Kidney epithelial cell (primary cell): ENCODE results near the gene IZUMO1R. TPM values are rescaled to one million over a fixed set of nuclear protein-coding genes. Genes with fewer than 3 reads are reported as not detected.
"Not testable (repeated sequence)": the region's sequence is repeated elsewhere in the genome, so short reads cannot be mapped to it uniquely, and the experiment has no call there.

ENCODE experiments used
- DNase-seq: peaks from one replicate; pipeline ENCODE4 v3.0.0-alpha.2; 2010; ENCODE audit warnings: low read depth
- H3K27me3 ChIP-seq: 2 replicates; pipeline ENCODE4 v1.6.0; 2011; ENCODE audit warnings: low read length; ENCODE audit not compliant: control insufficient read depth, insufficient read depth
- H3K36me3 ChIP-seq: 2 replicates; pipeline ENCODE4 v1.5.1; 2011; ENCODE audit warnings: low read length; ENCODE audit not compliant: control insufficient read depth, insufficient read depth
- H3K4me3 ChIP-seq: 2 replicates; pipeline ENCODE4 v1.5.1; 2011; ENCODE audit warnings: low read depth, mild to moderate bottlenecking, control low read depth, low read length
- total RNA-seq: library from RNA; depleted of rRNA; stranded (reverse); fragments of >200 nt; gene quantifications from 2 replicates; pipeline ENCODE4 v1.2.3, GENCODE V29; 2015
- TF ChIP-seq, protein P1 (sequence below): IDR thresholded peaks from 2 replicates; pipeline ENCODE4 v1.5.1; 2011; ENCODE audit warnings: mild to moderate bottlenecking, moderate library complexity, low read length, control low read depth, inconsistent platforms; ENCODE audit not compliant: insufficient read depth, poor library complexity, severe bottlenecking

IZUMO1R gene
- not detected in 2 replicates for total RNA-seq

DNA sequence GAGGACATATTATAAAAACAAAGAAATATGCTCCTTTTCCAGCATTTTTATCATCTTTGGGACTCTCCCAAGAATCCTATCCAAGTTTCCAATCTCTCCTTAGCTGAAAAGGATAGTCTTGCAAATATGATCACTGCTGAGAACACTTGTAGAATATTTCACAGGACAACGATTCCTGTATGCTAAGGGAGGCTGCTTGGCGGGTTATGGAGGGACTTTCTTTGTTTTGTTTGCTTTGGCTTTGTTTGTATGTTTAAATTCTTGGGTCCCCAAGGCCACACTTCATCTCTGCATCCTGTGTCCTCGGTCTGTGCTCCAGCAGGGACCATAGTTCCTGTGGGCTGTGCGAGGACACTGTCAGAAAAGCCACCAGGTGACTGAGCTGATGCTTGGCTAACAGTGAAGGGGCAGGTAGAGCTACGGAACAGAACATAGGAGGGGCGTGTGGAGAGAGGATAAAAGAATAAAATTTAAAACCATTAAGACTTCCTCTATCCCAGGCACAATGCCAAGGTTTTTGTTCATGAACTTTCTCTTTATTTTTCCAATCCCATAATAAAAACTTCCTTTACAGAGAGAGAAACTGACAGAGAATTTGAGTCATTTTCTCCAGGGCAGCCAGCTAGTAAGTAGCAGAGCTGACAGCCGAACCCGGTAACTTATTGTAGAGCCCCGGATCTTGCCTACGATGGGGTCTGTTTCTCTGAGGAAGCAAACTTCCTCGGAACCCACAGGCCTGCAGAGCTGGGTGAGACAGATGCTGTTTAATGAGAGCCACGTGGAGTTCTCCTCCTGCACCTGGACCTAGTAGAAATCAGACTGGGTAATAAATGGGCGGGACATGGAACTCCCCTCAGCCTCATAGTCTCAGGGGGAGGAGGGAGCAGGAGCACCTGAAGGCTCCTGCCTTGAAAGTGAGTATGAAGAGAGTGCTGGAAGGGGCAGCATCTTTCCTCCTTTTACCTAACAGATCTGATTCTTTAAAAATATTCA lies at the start of gene IZUMO1R:
Gene IZUMO1R (plus strand): TSS at position 615 of the 993 bp plus-strand sequence. CDS start 1,057 bp downstream, outside the sequence.
- no peak within 1 kb of the TSS for H3K4me3 ChIP-seq
- TF ChIP-seq, protein P1, sequence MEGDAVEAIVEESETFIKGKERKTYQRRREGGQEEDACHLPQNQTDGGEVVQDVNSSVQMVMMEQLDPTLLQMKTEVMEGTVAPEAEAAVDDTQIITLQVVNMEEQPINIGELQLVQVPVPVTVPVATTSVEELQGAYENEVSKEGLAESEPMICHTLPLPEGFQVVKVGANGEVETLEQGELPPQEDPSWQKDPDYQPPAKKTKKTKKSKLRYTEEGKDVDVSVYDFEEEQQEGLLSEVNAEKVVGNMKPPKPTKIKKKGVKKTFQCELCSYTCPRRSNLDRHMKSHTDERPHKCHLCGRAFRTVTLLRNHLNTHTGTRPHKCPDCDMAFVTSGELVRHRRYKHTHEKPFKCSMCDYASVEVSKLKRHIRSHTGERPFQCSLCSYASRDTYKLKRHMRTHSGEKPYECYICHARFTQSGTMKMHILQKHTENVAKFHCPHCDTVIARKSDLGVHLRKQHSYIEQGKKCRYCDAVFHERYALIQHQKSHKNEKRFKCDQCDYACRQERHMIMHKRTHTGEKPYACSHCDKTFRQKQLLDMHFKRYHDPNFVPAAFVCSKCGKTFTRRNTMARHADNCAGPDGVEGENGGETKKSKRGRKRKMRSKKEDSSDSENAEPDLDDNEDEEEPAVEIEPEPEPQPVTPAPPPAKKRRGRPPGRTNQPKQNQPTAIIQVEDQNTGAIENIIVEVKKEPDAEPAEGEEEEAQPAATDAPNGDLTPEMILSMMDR, result no peak

DNA sequence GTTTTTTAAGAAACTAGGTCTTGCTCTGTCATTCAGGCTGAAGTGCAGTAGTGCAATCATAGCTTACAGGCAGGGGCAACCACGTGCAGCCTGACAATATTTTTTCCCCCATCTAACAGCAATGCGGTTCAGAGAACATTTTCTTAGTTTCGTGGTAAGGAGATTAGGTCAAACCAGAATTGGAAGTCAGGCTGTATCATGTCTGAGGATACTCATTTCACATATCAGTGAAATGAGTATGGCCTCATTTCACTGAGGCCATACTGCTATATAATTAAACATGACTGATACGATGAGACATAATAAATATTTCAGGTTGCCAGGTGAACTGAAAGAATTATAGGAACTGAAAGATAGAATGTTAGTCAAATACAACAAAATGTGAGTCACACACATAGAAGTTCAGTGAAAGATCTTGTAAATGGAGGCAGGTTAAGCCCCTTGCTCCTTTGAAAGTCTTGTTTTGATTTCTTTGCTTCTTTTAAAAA lies 32.5 kb upstream of the IZUMO1R start:
- DNase-seq, result no peak
- Histone ChIP-seq H3K4me3 (no peak overlapping the region), H3K27me3 (no peaks in the 10 kb centered on the region), H3K36me3 (no peaks in the 10 kb centered on the region)
- TF ChIP-seq, protein P1, result no peak

More for the DNA sequence above, at the start of gene IZUMO1R:
- H3K27me3 ChIP-seq, result no peaks in the 10 kb centered on the region
- no peak for DNase-seq
- H3K36me3 ChIP-seq, result no peaks in the 10 kb centered on the region

DNA sequence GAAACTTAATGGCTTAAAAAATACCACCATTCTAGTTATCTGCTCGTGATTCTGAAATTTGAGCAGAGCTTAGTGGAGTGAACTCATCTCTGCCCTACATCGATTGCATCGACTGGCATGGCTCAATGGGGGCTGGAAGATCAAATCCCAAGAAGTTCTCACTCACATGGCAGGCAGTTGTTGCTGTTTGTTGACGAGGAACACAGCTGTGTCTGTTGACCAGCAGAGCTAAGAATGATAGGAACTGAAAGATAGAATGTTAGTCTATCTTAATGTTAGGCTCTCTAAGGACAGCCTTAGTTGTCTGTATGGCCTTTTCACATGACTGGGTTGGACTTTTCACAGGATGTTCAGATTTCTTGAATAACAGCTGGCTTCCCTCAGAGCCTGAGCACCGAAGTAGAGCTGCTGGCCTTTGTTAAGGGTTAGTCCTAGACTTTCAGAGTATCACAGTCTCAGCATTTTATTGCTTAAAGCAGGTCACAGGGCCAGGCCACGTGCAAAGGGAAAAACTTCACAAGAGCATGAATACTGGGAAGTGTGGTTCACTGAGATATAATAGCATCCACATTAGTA lies 31.6 kb upstream of the IZUMO1R start:
- TF ChIP-seq, protein P1, result no peak
- Histone ChIP-seq H3K27me3 (no peaks in the 10 kb centered on the region), H3K36me3 (no peaks in the 10 kb centered on the region), H3K4me3 (no peak overlapping the region)
- DNase-seq, result no peak

DNA sequence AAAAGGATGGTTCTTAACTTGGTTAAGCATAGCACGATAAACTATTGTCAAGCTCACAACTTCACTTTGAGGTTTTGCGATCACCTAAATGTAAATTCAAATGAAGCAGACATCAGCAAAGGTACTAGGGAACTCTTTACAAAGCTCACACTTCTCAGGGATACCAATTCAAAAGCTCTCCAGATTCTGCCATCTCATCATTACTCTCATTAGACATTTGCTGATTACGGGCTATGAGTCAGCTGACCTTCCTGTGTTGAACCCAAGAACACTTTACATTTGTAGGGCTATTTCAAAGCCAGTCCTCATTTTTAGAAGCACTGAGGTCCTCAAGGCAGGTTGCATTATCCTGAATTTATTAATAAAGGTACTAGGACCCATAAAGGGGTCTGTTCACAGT lies 28.4 kb upstream of the IZUMO1R start:
- TF ChIP-seq, protein P1, result no peak
- DNase-seq, result no peak
- Histone ChIP-seq H3K27me3 (no peaks in the 10 kb centered on the region), H3K36me3 (no peaks in the 10 kb centered on the region), H3K4me3 (no peak overlapping the region)

DNA sequence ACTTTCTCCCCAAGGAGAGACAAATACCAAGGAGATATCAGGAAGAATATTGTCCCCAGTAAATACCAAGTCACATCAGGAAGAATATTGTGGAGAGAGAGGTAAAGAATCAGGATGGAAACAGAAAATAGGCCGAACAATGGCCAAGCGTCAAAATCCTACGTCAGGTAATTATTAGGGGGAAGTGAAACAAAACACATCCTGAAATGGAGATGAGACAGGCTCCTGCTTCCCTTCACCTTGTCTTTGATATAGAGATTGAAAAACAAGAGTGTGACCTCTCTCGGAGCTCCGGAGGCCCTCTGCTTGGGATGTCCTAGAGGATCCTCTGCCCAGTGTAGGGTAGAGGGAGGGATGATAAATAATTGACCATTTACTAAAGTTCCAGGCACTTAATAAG lies 27.4 kb upstream of the IZUMO1R start:
- no peak overlapping the region for H3K4me3 ChIP-seq
- no peaks in the 10 kb centered on the region for H3K27me3 ChIP-seq
- TF ChIP-seq, protein P1, result no peak
- H3K36me3 ChIP-seq, result no peaks in the 10 kb centered on the region
- DNase-seq, result no peak

DNA sequence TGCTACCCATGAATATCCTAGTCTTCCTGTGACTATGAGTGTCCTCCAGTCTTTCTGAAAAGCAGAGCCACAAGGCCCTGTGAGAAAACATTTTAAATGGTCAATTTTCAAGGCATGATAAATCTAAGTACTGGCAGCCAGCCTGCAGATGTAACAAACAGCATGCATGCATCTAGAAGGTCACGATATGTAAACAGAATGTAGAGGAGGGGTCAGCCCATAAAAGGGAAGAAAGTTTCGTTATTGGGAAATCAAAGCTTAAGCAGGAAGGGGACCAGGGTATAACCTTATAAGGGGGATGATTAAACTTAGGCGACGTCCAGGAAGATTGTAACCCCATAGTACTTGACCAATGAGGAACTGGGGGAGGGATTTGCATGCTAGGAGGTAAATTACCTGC lies 26.2 kb upstream of the IZUMO1R start:
- not testable (repeated sequence) for H3K27me3 ChIP-seq, H3K4me3 ChIP-seq, DNase-seq, H3K36me3 ChIP-seq
